ENCODE measurements around the gene ATIC.
"Not testable (repeated sequence)": the region's sequence is repeated elsewhere in the genome, so short reads cannot be mapped to it uniquely, and the experiment has no call there.

ATIC gene

DNA sequence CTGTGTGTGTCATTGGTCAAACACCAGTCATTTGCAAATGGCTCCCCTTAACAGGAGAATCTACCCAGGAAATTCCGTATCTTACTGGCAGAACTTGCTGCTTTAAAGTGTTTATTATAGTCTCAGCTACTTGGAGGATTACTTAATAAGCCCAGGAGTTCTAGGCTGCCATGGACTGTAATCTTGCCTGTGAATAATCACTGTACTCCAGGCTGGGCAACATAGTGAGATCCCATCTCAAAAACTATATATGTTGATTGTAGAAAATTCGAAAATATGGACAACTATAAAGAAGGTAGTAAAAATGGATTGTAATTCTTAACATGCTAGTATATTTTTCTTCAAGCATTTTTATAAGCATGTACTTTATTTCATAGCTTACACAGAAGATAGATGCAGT is 4.5 kb downstream of the ATIC start:
- DNase-seq, result no peak

- no peak for DNase-seq
Observed at GRCh38 chr2:215319500-215319899, 7.6 kb downstream of the ATIC start.

GRCh38 chr2:215320102-215320501 is 8.2 kb downstream of the ATIC start:
- no peak for DNase-seq

GRCh38 chr2:215320679-215321078 is 8.8 kb downstream of the ATIC start:
- no peak for DNase-seq

- DNase-seq, result no peak
Observed at GRCh38 chr2:215324811-215325210, 13.0 kb downstream of the ATIC start.

DNA sequence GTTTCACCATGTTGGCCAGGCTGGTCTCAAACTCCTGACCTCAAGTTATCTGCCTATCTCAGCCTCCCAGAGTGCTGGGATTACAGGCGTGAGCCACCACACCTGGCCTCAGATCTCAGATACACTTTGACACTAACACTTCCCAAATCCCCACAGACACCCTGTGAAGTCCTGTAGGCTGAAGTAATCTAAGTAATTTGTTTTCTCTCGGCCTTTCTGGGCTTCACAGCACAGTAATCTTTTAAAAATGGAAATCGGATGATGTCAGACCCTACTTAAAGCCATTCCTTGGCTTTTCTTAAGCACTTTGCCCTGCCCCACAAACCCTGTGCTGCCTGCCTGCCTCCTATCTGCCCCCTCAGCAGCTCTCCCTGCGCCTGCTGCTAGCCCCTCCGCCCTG is 16.2 kb downstream of the ATIC start:
- no peak for DNase-seq

DNA sequence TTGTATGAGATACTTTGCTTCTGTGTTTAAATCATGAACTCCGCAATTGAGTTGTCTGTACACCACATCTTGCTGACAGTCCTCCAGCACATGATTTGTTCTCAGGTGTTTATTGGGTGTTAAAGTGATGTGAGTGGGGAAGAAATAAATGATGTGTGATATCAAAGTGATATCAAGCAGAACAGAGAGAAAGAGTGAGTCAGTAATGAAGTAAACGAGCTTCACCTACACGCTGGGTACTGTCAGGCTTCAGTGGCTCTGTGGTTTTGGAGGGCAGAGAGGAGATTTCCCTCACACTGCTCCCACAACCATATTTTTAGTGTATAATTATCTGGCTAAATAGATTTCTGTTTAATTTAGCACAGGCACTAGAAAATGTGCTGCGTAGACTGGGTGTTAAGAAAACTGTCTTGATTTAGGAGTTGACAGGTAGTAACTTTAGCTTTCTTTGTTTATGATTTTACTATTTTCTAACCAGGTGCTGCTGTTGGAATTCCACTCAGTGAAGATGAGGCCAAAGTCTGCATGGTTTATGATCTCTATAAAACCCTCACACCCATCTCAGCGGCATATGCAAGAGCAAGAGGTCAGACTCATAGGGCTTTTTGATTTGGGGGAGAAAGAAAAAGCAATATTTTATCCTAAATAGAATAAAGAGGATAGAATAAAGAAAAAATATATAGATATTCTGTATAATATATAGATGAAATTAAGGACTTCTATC is 21.2 kb downstream of the ATIC start:
- DNase-seq, result no peak

- no peak for DNase-seq
Observed at GRCh38 chr2:215338883-215339679, 27.2 kb downstream of the ATIC start.

DNA sequence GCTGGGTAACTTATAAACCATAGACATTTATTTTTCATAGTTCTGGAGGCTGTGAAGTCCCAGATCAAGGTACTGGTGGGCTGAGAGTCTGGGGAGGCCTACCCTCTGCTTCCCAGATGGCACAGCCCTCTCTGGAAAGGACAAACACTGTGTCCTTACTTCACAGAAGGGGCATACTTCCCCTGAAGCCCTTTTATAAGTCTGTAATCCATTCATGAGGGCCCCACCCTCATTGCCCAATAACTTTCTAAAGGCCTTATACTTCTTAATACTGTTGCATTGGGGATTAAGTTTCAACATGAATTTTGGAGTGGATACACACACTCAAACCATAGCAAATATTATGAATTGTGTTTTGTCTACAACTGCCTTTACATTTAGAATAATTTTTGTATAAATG is 36.0 kb downstream of the ATIC start:
- DNase-seq, result no peak

GRCh38 chr2:215352602-215353001 is 40.7 kb downstream of the ATIC start:
- no peak for DNase-seq

GRCh38 chr2:215354771-215355695 is 43.2 kb downstream of the ATIC start:
- DNase-seq, result no peak

DNA sequence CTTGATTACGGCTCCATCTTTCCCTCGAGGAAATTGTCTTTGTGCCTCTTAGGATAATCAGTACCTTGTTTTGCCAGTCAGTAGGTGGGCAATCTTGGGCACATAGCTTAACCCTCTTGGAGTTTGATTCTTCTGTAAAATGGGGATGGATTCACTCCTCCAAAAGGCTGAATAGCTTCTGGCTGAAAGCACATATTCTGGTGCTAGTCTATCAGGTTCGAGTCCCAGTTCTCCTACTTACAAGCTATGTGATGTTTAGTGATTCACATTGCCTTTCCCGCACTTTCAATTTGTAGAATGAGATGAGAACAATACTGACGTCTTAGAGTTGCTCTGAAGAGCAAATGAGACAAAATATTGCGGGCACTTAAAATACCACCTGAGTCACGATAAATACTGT is 43.9 kb downstream of the ATIC start:
- DNase-seq, result no peak

DNA sequence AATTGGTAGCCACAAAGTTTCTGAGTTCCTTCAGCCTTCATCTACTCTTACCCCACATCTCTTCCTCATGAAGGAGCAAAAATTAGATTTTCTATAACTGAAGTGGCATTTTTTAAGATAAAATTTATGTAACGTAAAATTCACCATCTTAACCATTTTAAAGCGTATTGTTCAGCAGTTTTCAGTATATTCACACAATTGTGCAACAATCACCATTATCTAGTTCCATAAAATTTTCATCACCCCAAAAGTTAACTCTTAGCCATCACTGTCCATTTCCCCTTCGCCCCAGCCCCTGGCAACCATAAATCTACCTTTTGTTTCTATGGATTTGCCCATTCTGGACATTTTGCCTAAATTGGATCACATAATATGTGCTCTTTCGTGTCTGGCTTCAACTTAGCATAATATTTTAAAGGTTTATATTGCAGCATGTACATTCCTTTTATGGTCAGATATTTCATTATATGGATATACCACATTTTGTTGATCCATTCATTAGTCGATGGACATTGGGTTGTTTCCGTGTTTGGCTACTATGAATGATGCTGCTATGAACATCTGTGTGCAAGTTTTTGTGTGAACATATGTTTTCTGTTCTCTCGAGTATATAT is 44.6 kb downstream of the ATIC start:
- DNase-seq, result no peak

DNA sequence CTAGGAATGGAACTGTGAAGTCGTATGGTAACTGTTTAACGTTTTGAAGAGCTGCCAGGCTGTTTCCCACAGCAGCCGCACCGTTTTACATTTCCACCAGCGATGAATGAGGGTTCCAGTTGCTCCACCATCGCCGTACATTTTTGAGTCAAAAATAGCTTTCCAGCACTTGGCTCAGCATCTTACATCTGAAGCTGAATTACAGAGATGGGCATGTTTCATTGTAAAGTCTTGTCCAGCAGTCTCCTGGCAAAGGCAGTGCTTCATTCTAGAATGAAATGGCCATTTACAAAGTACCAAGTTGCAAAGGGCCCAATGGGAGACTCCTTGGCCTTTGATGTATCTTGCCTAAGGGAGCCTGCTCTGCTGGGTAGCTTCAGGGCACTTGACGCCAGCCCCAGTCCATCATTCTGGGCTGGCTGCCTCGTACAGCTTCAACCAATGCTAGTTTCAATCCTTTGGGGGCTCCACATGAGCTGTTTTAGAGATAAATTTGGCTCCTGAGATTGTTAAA is 45.1 kb downstream of the ATIC start:
- no peak for DNase-seq

DNA sequence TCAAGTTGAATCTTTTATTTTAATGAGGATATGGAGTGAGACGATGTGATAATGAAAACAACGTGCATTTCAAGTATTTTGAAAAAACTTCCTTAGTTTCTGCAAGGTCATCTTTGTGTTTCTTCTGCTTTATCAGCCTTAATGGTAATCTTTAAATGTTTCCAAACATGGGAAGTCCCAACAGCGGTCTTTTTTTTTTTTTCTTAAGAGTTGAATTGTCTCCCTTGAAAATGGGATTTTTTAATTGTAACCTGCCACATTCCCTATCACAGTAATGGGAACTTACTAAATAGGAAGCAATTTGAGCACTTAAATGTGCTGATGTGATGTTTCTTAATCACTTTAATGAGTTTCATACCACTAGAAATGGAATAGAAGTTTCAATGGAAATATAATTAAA is 45.8 kb downstream of the ATIC start:
- DNase-seq, result no peak

- DNase-seq, result no peak
Observed at GRCh38 chr2:215358312-215358845, 46.5 kb downstream of the ATIC start.

GRCh38 chr2:215358891-215359575 is 47.2 kb downstream of the ATIC start:
- no peak for DNase-seq

DNA sequence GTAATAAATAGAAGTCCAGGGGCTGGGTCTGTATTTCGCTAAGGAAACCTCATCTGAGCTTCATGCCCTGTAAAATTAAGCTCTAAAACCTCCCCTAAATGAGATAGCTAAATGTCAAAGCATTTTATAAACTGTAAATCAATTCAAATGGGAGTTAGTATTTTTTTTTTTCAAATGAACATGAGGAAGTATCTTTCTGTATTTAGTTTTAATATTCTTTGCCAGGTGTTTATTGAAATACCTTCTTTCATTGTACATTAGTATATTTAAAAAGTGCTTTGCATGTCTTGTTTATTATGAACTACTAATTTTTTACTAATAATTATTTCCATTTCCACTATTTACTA is 47.7 kb downstream of the ATIC start:
- DNase-seq, result no peak

DNA sequence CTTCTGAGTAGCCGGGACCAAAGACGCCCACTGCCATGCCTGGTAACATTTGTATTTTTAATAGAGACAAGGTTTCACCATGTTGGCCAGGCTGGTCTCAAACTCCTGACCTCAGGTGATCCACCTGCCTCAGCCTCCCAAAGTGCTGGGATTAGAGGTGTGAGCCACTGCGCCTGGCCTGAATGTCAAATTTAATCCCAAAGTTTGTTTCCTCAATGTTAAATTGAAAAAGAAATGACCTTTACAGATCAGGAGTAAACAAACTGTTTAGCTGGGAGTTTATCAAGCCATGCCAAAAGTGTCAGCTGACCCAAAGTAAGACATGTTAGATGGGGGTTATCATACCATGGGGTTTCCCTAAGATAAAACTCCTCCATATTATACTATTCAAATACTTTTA is 48.2 kb downstream of the ATIC start:
- not testable (repeated sequence) for DNase-seq

DNA sequence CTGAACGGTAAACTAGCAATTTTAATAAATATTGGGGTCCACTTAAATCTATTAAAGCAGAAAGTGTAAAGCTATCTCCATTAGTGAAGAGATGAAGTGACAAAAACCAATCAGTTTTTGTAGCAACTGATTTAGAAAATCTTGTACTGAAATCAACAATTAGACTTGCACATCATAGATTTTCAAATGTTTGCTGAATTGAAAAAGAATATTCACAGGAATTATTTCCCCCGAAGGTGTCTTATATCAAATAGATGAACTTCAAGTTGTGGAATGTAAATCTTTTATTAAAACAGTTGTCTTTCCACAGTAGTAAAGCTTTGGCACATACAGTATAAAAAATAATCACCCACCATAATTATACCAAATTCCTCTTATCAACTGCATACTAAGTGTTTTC is 48.7 kb downstream of the ATIC start:
- DNase-seq, result no peak

GRCh38 chr2:215361211-215361875 is 49.5 kb downstream of the ATIC start:
- DNase-seq, result no peak

Data from SW 1271 (cell line).